22Rv1 (cell line): ENCODE measurements around the gene RFX7.

Experiments used
- ZFX ChIP-seq: fragments of 450-650 bp; IDR thresholded peaks from 2 replicates; pipeline ENCODE4 v1.6.1; 2017; ENCODE audit warnings: antibody characterized with exemption, borderline replicate concordance
- TF ChIP-seq, protein P1 (sequence below): fragments of 450-650 bp; IDR thresholded peaks from 2 replicates; pipeline ENCODE4 v1.5.1; 2017; ENCODE audit warnings: mild to moderate bottlenecking

DNA sequence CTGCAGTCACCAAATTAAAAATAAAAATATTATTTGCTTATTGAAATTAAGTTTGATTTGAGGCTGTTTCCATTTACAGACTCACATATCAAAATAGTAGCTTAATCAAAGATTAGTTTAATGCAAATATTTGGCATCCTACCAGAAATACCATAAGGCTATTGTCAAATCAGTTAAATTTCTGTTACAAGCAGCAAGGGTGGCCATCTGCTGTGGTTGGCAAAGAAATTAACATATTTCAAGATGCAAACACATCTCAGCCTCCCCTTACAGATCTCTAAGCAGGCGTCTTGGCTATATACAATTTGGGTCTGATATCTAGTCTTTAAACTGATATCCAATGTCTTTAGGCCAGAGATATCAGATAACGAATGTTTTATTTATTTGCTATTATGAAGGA, 167.0 kb downstream of the RFX7 start:
- TF ChIP-seq, protein P1, sequence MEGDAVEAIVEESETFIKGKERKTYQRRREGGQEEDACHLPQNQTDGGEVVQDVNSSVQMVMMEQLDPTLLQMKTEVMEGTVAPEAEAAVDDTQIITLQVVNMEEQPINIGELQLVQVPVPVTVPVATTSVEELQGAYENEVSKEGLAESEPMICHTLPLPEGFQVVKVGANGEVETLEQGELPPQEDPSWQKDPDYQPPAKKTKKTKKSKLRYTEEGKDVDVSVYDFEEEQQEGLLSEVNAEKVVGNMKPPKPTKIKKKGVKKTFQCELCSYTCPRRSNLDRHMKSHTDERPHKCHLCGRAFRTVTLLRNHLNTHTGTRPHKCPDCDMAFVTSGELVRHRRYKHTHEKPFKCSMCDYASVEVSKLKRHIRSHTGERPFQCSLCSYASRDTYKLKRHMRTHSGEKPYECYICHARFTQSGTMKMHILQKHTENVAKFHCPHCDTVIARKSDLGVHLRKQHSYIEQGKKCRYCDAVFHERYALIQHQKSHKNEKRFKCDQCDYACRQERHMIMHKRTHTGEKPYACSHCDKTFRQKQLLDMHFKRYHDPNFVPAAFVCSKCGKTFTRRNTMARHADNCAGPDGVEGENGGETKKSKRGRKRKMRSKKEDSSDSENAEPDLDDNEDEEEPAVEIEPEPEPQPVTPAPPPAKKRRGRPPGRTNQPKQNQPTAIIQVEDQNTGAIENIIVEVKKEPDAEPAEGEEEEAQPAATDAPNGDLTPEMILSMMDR: no peak
- no peak for TF ChIP-seq ZFX
